ENCODE results near the gene SEC14L5.

GRCh38 chr16:4944333-4945281 is 13.5 kb upstream of the SEC14L5 start:
- TF ChIP-seq CTCF (IDR thresholded peaks at IDR 0.05), result no peak
- peak; percentile 27 for TF ChIP-seq EP300 (IDR thresholded peaks at IDR 0.05; ENCODE audit: low read depth)
- no peak for TF ChIP-seq POLR2A (IDR thresholded peaks at IDR 0.05)
- TF ChIP-seq POLR2AphosphoS5 (IDR thresholded peaks at IDR 0.05), result peak; percentile 69 to 77 (median 71)
